DOHH2 (cell line): ENCODE measurements around the gene LCE3D.

ENCODE experiments used
- CTCF ChIP-seq: fragments of 200-600 bp; sonication (generic); IDR thresholded peaks from one replicate; pipeline ENCODE4 v1.5.1; 2014; ENCODE audit warnings: antibody characterized with exemption, mild to moderate bottlenecking, low read depth, low read length; ENCODE audit not compliant: poor library complexity, severe bottlenecking
- EZH2phosphoT487 ChIP-seq: fragments of 200-600 bp; sonication (generic); IDR thresholded peaks from 2 replicates; pipeline ENCODE4 v1.6.1; 2017; ENCODE audit warnings: borderline replicate concordance, mild to moderate bottlenecking, antibody characterized with exemption, low read length, moderate library complexity, mixed read lengths

- TF ChIP-seq CTCF (no peak), EZH2phosphoT487 (no peak)
Observed at GRCh38 chr1:152622803-152623202, 42.5 kb upstream of the LCE3D start, which contains the start of gene LCE3A.
